ENCODE results near the gene MED7. TPM values are rescaled to one million over a fixed set of nuclear protein-coding genes. Genes with fewer than 3 reads are reported as not detected.

Gene MED7
- total and polyA plus RNA-seq, 10 of the 15 experiments (the other 5 are each of a cell fraction or from before 2014, with no cell fraction given): 9.3 to 47.7 (median 22.7) TPM

- no peak for TF ChIP-seq SREBF1 (IDR thresholded peaks at IDR 0.05; ENCODE audit: low read length)
- TF ChIP-seq ZNF217 (IDR thresholded peaks at IDR 0.05): no peak
- no peak for TF ChIP-seq SIX5 (IDR thresholded peaks at IDR 0.05; ENCODE audit: low read depth, low read length, severe bottlenecking)
- no peak for TF ChIP-seq NR2C1 (IDR thresholded peaks at IDR 0.05)
- TF ChIP-seq, protein P1, sequence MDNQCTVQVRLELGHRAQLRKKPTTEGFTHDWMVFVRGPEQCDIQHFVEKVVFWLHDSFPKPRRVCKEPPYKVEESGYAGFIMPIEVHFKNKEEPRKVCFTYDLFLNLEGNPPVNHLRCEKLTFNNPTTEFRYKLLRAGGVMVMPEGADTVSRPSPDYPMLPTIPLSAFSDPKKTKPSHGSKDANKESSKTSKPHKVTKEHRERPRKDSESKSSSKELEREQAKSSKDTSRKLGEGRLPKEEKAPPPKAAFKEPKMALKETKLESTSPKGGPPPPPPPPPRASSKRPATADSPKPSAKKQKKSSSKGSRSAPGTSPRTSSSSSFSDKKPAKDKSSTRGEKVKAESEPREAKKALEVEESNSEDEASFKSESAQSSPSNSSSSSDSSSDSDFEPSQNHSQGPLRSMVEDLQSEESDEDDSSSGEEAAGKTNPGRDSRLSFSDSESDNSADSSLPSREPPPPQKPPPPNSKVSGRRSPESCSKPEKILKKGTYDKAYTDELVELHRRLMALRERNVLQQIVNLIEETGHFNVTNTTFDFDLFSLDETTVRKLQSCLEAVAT (IDR thresholded peaks at IDR 0.05): 0 out of 2 replicates have a peak, but pooled peaks have one; percentile 54
- no peak for TF ChIP-seq CHD2 (IDR thresholded peaks at IDR 0.05; ENCODE audit: borderline replicate concordance, low read depth, low read length)
- no peak for TF ChIP-seq NFYA (IDR thresholded peaks at IDR 0.05; ENCODE audit: borderline replicate concordance, low read depth, low read length)
- TF ChIP-seq, protein P2, sequence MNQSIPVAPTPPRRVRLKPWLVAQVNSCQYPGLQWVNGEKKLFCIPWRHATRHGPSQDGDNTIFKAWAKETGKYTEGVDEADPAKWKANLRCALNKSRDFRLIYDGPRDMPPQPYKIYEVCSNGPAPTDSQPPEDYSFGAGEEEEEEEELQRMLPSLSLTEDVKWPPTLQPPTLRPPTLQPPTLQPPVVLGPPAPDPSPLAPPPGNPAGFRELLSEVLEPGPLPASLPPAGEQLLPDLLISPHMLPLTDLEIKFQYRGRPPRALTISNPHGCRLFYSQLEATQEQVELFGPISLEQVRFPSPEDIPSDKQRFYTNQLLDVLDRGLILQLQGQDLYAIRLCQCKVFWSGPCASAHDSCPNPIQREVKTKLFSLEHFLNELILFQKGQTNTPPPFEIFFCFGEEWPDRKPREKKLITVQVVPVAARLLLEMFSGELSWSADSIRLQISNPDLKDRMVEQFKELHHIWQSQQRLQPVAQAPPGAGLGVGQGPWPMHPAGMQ (IDR thresholded peaks at IDR 0.05; ENCODE audit: borderline replicate concordance): no peak
- TF ChIP-seq MEF2B (IDR thresholded peaks at IDR 0.05; ENCODE audit: partially characterized antibody, poor library complexity, severe bottlenecking): peak; percentile 77
- TF ChIP-seq POLR2A (IDR thresholded peaks at IDR 0.05; ENCODE audit: low read depth, low read length): no peak
- TF ChIP-seq CBX5 (IDR thresholded peaks at IDR 0.05; ENCODE audit: low read depth): 0 out of 2 replicates have a peak, but pooled peaks have one; percentile 49
- no peak for TF ChIP-seq YBX1 (IDR thresholded peaks at IDR 0.05)
- no peak for TF ChIP-seq MYB (IDR thresholded peaks at IDR 0.05; ENCODE audit: borderline replicate concordance, low read depth, low read length)
- TF ChIP-seq BRCA1 (IDR thresholded peaks at IDR 0.05; ENCODE audit: low read depth, low read length): no peak
- no peak for TF ChIP-seq KAT2A (conservative IDR thresholded peaks at IDR 0.05; ENCODE audit: control insufficient read depth, low read depth, low read length)
- TF ChIP-seq HDAC2 (IDR thresholded peaks at IDR 0.05): no peak
- TF ChIP-seq, protein P3, sequence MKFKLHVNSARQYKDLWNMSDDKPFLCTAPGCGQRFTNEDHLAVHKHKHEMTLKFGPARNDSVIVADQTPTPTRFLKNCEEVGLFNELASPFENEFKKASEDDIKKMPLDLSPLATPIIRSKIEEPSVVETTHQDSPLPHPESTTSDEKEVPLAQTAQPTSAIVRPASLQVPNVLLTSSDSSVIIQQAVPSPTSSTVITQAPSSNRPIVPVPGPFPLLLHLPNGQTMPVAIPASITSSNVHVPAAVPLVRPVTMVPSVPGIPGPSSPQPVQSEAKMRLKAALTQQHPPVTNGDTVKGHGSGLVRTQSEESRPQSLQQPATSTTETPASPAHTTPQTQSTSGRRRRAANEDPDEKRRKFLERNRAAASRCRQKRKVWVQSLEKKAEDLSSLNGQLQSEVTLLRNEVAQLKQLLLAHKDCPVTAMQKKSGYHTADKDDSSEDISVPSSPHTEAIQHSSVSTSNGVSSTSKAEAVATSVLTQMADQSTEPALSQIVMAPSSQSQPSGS (IDR thresholded peaks at IDR 0.05; ENCODE audit: low read length): peak; percentile 75
- TF ChIP-seq JUND (IDR thresholded peaks at IDR 0.05; ENCODE audit: low read depth, low read length): 0 out of 2 replicates have a peak, but pooled peaks have one; percentile 65
- peak; percentile 91 for TF ChIP-seq RUNX3 (IDR thresholded peaks at IDR 0.05; ENCODE audit: low read length)
- TF ChIP-seq, protein P4, sequence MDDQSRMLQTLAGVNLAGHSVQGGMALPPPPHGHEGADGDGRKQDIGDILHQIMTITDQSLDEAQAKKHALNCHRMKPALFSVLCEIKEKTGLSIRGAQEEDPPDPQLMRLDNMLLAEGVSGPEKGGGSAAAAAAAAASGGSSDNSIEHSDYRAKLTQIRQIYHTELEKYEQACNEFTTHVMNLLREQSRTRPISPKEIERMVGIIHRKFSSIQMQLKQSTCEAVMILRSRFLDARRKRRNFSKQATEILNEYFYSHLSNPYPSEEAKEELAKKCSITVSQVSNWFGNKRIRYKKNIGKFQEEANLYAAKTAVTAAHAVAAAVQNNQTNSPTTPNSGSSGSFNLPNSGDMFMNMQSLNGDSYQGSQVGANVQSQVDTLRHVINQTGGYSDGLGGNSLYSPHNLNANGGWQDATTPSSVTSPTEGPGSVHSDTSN (IDR thresholded peaks at IDR 0.05; ENCODE audit: insufficient replicate concordance, low read depth, low read length): no peak
- TF ChIP-seq STAT1 (conservative IDR thresholded peaks at IDR 0.05): no peak
- no peak for TF ChIP-seq NFYB (IDR thresholded peaks at IDR 0.05; ENCODE audit: insufficient read depth, low read depth, low read length)
- no peak for TF ChIP-seq EZH2 (IDR thresholded peaks at IDR 0.05; ENCODE audit: borderline replicate concordance, control insufficient read depth, low read depth, low read length)
- TF ChIP-seq SUZ12 (IDR thresholded peaks at IDR 0.05; ENCODE audit: unreplicated experiment): no peak
- no peak for TF ChIP-seq TCF3 (IDR thresholded peaks at IDR 0.05; ENCODE audit: borderline replicate concordance, insufficient read depth, low read depth, low read length)
- TF ChIP-seq ZNF384 (IDR thresholded peaks at IDR 0.05; ENCODE audit: borderline replicate concordance, low read depth, low read length): no peak
- TF ChIP-seq PAX8 (IDR thresholded peaks at IDR 0.05): no peak
Measured at GRCh38 chr5:157116483-157116954, 26.1 kb downstream of the MED7 start (continued).

Data from GM12878 (cell line).